NCI-H2107 treated with DMSO at 0.1 percent for 48 hours (cell line): ENCODE measurements around the gene STX8.

Experiments
- DNase-seq: peaks from one replicate; lab custom pipeline; 2025; ENCODE audit not compliant: unreplicated experiment; lab: John Stamatoyannopoulos, UW

STX8 gene

DNA sequence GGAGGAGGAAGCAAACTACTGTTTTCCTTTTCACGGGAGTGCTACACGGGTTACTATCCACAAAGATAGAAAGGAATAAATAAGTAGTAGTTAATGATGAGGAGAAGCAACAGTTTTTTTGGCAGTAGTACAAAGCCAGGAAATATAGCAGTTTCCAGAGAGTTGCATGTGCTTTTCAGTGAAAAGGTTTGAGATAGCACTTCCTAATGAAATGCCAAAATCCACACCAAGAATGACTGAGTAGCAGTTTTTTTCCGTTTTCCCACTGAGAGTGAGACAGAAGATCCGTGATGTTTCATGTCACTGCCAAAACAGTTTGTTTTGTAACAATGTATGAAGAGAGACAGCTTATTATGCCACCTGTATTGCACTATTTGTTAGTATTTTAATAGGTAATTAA is 129.1 kb downstream of the STX8 start:
- DNase-seq = no peak

DNA sequence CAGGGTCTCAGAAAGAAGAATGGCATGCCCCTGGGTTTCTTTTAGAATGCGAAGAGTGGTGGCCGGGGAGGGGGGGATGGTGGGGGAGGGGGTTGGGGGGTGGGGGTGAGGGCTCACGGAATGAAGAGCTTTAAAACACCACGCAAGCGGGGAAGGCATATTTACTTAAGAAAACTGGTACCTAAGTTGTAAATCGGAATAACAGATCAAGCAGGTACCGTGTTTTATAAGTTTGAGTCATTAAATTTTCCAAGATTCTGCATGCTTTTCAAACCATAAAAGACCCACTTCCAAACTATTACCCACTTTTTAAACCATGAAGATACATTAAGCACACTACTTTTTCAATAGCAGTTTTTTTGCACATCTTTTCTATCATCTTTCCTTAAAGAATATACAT is 130.2 kb downstream of the STX8 start:
- no peak for DNase-seq

DNA sequence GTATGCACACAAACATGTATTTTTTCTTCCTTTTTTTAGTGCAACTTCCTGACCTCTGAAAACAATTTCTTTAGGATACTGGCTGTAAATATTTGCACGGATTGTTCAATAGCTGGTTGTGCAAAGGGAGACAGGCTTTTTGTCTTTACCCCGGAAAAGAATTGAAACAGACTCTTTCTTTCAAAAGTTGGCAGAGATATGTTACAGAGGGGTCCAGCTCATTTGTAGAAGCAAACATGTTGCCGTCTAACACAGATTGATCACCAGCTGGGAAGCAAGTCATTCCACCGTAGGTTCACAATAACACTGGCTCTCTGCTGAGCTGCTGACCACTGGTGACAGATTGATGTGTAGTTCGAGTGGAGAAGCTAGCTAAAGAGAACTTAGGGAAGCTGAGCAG is 130.9 kb downstream of the STX8 start:
- no peak for DNase-seq

DNA sequence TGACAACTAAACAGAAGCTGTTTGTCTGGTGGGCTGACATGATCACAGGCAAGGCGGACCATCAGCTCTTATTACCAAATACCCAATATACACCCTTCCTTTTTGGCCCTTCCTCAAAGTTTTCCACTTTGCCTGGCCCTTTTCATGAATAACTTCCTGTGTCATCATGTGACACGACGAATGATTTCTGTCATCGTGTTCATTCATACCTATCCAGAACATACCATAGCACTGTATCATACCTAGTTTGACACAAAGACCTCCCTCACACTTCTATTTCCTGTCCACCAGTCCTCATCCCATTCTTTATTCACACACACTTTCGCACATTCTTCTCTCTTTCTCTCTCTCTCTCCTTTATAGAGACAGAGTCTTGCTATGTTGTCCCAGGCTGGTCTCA is 131.8 kb downstream of the STX8 start:
- DNase-seq = no peak

DNA sequence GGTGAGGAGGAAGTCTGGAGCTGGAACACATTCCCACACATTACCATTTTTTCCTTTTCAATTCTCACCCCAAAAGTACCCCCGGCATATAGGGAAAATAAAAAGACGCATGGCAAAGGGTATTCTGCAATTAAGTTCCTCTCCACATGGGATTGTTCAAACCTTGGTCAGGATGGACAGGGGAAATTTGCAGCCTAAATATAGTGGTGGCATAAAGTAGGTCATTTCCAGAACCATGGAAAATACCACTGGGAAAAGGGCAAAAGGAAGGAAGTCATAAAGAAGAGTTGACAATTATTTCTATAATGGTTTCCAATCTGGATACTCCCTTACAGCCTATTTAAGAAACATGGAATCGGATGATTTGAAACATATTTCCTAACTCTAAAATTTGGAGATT is 135.8 kb downstream of the STX8 start:
- no peak for DNase-seq

DNA sequence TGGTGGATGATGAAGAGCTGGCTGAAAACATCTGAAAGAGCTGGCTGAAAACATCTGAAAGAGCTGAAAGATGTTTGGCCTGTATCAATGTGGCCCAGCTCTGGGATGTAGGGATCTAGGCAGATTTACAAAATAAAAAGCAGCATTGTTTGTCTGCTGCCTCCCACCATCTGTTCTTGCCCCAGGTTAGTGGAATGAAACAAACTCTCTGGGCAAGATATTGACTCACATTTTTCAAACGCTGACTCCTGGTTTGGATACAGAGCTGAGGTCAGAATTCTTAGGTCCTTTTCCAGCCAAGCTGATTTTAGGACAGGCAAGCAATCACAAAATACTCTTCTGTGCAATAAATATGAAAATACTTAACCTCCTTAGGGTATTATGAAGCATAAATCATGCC is 139.0 kb downstream of the STX8 start:
- DNase-seq = no peak

DNA sequence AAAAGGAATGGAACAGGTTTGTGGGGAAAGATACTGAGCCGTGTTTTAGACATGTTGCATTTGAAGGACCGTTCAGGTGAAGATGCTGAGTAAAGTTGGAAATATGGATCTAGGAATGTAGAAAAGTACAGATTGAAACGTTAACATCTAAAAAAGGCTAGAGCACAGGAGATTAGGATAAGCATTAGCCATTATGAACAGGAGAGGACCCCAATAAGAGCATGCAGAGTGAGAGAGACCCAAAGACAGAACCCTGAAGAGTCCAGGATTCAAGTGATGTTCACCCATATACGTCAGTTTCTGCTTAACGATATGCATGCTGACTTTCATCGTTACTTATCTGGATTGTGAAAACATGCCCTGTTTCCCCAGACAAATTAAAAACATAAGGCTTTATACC is 140.5 kb downstream of the STX8 start:
- DNase-seq = no peak

DNA sequence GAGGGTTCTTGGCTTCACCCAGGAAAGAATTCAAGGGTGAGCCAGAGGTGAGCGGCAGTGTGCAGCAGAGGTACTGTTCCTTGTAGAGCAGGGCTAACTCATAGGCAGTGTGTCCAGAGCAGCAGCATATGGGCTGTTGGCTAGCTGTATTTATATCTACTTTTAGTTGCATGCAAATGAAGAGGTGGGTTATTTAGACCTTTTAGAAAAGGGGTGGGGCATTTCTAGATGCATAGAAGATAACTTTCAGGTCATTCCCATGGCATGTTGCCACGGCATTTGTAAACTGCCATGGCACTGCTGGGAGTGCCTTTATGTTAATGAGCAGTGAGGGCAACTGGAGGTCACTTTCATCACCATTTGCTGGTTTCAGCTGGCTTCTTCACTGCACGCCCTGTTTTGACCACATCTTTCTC is 141.0 kb downstream of the STX8 start:
- DNase-seq = no peak

DNA sequence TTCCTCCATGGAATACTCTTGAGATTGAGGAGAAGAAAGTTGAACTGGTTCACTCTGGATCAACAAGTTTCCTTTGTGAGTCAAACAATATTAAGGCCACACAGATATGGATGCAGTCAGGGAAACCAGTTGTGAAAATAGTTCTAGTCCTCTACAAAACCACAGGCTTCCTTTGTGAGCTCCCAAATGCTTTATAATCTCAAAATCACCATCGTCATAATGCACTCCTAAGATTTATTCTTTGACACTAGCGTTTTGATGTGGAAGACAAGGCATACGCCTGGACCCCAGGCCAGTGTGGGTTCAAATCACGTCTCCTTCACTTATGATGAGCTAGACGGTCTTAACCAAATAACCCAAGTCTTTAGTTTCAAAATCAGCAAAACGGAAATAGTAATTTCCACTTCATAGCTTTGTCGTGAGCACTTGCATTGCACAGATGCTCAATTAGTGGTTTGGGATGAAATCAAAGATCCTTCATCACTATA is 142.6 kb downstream of the STX8 start:
- no peak for DNase-seq

DNA sequence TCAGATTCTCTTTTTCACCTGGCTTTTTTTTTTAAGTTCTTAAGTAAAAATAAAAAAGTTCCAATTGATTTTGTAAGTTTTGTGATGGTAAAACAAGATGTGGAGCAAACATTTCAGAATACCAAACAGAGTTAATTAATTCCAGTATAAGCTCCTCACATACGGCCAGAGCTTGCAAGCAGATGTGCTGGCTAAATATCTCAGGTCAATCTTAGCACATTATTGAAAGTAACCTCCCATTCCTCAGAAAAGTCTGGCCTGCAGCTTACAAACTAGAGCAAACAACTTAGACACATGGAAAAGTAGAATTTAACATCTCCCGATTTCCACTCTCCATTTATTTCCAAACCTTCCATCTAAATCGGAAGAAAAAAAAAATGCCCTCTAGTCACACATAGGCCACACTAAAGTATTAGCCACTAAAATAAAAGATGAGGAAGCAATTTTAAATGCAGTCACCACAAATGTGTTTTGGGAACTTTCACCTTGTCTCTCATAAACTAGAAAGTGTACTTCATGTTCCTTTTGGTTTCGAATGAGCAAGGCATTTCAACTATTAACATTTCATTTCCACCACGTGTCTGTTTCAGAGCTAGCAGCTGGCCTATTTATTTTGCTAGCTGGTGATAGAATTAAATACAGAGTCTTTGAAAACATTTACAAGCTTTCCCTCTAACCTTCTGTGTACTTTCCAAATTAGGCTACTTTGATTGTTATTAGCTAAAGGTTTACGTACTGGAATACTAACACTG is 143.3 kb downstream of the STX8 start:
- no peak for DNase-seq

DNA sequence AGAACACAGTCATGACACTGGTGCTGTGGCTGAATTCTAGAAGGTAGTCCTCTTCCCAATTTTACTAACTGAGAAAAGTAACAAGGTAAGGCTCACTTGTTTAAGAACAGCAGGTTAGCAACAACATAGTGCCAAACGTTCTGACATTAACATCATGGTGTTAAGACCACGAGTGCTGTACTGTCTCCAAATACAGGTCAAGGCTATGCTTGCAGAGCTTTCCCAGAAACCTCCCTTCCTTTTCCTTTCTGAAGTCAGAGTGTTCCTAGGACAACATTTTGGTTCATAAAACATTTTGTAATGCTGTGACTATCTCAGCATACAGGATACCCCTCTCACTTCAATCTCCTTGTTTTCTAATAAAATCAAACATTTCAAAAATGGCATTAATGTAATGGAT is 144.0 kb downstream of the STX8 start:
- DNase-seq = no peak

DNA sequence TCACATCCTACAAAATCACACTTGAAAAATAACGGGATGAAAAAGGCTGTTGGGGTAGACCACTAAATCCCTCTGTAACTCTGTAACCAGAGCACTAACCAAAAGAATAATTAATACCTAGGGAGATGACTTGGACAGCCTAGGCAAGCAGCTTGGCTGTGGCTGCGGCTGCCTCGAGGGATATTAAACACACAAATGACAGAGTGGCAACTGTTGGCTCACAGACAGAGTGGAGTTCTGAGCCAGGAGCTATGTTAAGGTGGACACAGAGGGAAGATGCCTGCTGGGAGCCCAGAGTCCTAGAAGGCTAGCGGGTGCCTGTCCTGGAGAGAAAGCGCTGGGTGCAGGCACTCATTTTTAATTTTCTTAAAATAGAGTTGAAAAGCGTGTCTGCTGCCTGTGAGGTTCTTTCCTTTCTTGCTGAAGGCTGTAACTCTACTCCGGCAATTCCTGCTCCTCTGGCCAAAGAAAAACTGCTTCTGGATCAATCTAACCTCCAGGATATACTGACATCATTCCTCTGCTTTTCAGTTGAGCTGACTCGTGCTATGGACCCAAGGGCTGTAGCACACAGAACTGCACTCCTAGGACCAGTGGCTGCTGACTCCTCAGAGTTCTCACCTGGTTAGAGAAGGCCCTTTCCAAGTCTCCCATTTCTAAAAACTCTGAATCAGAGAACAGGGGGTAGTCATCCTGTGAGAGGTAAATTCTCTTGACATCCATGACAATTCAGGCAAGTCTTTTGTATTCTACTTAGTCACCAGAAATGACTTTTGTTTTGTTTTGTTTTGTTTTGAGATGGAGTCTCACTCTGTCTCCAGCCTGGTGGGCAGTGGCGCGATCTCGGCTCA is 147.9 kb downstream of the STX8 start:
- DNase-seq = no peak

DNA sequence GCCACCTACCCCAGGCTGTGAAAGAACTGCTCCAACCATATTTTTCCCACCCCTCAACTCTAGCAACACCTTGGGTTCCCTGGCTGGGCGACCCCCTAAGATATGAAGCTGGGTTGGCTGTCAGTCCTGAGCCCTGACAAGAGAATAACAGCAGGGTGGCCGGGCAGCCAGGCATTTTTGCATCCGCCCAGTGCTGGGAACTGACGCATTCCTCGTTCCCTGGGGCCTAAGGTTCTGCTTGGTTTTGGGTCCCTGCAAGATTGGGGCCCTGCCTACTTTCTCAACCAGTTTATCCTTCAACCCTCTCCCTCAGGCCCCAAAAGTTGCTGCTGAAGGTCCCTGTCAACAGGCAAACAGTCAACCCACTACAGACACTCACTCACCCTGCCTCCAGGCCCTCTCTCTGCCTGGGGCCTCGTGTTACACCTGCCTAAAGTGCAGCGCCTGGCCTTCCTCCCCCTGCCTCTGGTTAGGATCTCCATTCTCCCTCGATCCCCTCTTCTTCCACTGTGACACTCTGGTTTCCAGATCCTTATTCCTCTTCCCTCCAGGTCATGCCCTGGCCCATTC is 151.5 kb downstream of the STX8 start:
- no peak for DNase-seq

DNA sequence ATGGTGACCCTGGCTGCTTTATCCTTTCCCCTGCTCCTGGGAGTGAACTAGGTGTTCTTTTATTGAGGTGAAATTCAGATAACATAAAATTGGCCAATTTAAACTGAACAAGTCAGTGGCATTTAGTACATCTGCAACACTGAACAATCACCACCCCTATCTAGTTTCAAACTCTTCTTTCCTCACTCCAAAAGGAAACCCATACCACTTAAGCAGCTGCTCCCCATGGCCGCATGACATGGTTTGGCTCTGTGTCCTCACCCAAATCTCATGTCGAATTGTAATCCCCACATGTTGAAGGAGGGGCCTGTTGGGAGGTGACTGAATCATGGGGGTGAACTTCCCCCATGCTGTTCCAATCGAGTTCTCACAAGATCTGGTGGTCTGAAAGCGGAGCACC is 154.1 kb downstream of the STX8 start:
- DNase-seq = no peak

DNA sequence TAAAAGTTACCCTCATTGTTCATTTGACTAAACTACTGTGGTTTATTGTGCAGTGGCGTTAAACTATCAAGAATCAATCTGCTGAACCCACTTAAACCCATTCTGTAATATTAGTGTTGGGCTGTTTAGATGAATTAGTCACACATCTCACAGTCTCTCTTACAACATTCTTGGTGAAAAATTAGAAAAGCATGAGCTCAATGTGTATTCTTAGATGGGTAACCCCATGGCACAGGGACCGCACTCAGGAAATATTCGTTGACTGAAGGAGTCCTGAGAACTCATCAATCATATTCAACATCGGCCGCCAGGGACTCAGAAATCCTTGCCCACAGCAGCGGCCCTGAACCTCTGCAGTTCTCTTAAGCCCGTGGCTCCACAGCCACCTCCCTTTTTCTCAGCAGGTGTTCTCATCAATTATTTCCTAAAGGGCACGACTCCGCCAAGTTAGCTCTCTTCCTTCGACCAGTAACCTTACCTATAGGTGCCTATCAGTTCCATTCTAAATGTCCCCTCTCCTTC is 155.6 kb downstream of the STX8 start:
- DNase-seq = no peak

DNA sequence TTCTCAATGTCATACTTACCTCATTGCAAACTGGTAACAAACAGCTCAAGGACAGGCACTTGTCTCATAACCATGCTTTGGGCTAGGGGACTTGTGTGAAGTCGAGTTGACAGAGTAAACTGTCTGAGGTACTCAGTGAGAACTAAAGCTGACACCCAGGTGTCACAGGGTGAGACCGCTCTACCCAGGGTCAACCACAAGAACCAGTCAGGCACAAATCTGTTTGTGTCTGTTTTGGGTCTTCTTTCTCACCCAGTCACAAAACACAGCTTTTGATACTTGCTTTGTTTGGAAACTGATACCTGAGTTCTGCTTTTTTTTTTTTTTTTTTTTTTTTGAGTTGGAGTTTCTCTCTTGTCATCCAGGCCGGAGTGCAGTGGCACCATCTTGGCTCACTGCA is 161.1 kb downstream of the STX8 start:
- no peak for DNase-seq

DNA sequence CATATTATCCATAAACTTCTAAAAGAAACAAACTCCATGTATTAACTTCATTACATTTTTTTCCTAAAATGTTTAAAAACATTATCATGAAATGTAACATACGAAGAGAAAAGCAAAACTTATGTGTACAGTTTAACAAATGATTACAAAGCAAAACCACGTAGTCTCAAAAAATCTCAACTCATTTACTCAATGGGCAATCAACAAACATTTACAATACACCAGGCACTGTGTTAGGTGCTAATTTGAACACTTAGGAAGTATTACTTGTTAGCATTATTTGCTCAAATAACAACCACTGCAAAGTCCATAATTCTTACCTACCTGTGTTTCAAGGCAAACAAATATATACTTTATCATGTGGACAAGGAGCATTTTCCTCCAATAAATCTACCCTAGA is 164.9 kb downstream of the STX8 start:
- no peak for DNase-seq

DNA sequence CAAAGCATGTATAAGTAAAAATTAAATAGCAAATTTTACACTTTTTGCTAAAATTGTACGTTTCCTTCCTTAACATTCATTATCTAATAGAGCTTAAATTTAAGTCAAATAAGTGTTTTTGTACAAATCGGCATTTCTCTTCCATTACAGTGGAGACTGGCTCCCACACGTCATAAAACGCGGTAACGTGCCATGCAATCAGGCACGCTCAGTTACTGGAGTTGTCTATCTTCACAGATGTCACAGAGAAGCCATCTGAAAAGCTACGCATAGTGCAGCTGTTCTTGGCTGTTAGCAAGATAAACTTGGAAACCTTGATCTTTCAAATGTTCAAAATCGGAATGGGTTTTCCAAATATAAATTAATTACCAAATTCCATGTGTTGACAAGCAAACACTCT is 165.3 kb downstream of the STX8 start:
- no peak for DNase-seq

DNA sequence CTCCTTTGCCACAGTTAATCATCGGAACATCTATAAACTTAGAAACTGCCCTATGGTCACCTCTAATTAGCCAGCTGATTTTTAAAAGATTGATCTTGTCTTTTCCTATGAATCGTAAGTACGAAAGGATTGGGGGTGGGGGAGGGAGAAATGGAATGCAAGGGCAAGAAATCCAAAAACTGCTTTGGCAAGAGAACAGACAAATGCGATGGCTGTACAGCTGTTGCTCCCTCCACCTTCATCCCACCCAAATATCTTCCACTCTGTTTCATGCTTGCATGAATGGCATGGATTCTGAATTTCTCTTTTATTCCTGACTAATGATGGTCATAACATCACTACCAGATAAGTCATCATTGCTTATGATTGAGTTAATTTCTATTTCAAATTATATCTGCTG is 165.7 kb downstream of the STX8 start:
- no peak for DNase-seq

DNA sequence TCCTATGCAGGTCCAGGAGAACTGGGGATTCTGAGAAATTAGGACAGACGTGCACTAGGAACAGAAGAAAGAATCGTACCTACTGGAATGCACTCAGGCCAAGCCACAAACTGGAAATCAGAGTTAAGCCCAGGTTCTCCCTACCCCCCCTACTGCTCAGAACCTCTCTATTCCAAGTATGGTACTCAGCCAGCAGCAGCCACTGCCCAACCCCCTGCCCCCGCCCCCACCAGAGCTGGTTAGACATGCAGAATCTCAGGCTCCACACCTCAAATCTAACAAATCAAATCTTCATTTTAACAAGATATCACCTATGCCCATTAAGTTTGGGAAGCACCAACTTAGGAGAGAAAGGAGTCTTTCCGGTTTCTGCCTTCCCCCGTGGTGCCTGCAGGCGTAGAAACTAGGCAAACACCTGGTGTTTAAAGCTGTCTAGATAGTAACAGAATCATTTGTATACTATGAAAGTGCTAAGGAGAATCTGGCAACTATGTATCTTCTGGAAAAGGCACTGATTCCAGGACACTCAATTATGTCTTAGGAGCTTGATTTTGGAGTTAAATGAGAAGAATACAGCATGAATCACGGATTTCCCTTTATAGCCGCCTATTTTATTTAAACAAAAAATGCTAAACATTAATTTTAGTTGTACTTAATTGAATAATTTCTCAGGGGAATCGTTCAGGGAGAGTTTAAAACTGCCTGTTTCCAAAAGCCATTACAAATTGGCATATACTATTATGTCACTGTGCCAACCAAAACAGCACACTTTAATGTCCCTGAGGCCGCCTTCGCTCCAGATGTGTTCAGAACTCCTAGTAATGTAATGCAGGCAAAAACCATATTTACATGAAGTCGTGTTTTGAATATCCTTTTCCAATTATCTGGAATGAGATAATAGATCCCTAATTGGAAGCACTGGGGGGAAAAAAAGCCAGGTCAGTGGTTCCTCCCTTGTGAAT is 166.5 kb downstream of the STX8 start:
- DNase-seq = no peak

DNA sequence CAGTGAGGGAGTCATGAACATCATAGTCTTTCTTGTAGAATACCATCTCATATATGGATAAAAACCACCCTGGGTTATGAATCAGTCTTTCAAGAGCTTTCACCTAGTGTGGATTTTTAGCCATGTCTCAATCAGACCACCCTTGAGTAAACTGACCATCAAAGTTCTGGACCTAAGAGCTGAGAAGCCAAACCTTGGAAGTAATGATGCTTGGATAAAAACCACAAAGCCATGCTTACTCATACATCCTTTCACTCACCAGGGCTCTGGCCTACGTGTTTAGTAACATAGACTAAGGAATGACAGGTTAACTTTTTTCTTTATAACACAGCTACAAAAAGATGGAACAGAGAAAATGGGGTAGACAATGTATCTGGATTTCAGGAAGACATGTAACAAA is 167.2 kb downstream of the STX8 start:
- DNase-seq = no peak
